ENCODE measurements around the gene RPL14. TPM values are rescaled to one million over a fixed set of nuclear protein-coding genes. Genes with fewer than 3 reads are reported as not detected.
"Not testable (repeated sequence)": the region's sequence is repeated elsewhere in the genome, so short reads cannot be mapped to it uniquely, and the experiment has no call there.

The RPL14 gene
- total RNA-seq, 2 experiments from 2014 or later: 943 to 2,858 TPM

DNA sequence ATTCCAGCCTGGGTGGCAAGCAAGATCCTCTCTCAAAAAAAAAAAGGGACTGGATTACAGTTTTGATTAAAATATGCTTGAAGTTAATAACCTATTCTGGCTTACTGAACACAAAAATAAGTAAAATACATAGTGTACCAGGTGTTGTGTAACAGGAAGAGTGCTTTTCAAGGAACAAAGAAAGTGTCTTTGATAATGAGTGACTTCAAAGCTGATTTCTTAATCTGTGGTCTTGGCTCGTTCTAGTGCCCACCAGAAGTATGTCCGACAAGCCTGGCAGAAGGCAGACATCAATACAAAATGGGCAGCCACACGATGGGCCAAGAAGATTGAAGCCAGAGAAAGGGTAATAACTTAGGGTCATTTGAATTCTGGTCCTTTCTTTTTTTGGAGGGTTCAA lies 4.0 kb downstream of the RPL14 start:
- no TSS peak for BruUV-seq (replicated peaks)
- Histone ChIP-seq H3K79me2 (ENCODE audit: insufficient read depth, low read depth, low read length) (peaks cover 48% of the 10 kb centered on the region), H3K27ac (ENCODE audit: low read depth, low read length, poor library complexity, severe bottlenecking) (no peak overlapping the region), H3K36me3 (ENCODE audit: insufficient read depth, low read length) (peaks cover 85% of the 10 kb centered on the region), H4K20me1 (ENCODE audit: insufficient read depth, low read length) (peaks cover 26% of the 10 kb centered on the region), H3K4me1 (ENCODE audit: insufficient read depth, low read length, poor library complexity, severe bottlenecking) (peaks cover 28% of the 10 kb centered on the region), H3K4me3 (ENCODE audit: low read depth, low read length, poor library complexity, severe bottlenecking) (no peak overlapping the region), H3K4me2 (ENCODE audit: low read length) (no peak overlapping the region; the same call in 1 of the 2 replicates), H3K9me3 (ENCODE audit: low read length) (no peaks in the 10 kb centered on the region), H3K9me2 (ENCODE audit: insufficient read depth, low read length) (no peaks in the 10 kb centered on the region), H2AFZ (ENCODE audit: low read length) (no peak overlapping the region)
- intact Hi-C loops (cut with micrococcal nuclease; ENCODE audit: unreplicated experiment): no loop called here
- TF ChIP-seq, protein P1, sequence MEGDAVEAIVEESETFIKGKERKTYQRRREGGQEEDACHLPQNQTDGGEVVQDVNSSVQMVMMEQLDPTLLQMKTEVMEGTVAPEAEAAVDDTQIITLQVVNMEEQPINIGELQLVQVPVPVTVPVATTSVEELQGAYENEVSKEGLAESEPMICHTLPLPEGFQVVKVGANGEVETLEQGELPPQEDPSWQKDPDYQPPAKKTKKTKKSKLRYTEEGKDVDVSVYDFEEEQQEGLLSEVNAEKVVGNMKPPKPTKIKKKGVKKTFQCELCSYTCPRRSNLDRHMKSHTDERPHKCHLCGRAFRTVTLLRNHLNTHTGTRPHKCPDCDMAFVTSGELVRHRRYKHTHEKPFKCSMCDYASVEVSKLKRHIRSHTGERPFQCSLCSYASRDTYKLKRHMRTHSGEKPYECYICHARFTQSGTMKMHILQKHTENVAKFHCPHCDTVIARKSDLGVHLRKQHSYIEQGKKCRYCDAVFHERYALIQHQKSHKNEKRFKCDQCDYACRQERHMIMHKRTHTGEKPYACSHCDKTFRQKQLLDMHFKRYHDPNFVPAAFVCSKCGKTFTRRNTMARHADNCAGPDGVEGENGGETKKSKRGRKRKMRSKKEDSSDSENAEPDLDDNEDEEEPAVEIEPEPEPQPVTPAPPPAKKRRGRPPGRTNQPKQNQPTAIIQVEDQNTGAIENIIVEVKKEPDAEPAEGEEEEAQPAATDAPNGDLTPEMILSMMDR (conservative IDR thresholded peaks at IDR 0.05; ENCODE audit: low read length): no peak
- no peak for TF ChIP-seq EZH2phosphoT487 (IDR thresholded peaks at IDR 0.05; ENCODE audit: borderline replicate concordance, low read depth, low read length)
- DNase-seq (ENCODE audit: low spot score): no peak
- ChIA-PET CTCF (ENCODE audit: unreplicated experiment) (no interaction called here), POLR2A (interaction anchor here (0.9 to 1.2 kb wide), 2 partner anchors 9 to 17 kb away, joined by 3 to 4 read pairs; no protein-coding TSS in a partner anchor)

DNA sequence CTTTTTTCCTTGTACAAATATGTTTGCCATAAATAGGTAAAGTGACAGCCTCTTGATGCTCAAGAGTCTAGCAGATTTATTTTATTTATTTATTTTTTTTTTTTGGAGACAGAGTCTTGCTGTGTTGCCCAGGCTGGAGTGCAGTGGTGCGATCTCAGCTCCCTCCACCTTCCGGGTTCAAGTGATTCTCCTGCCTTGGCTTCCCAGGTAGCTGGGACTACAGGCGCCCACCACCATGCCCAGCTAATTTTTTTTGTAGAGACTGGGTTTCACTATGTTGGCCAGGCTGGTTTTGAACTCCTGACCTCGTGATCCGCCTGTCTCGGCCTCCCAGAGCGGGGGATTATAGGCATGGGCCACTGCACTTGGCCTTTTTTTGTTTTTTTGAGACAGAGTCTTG lies 5.7 kb downstream of the RPL14 start:
- POLR2A ChIA-PET; H3K27ac ChIP-seq (ENCODE audit: low read depth, low read length, poor library complexity, severe bottlenecking); H3K4me3 ChIP-seq (ENCODE audit: low read depth, low read length, poor library complexity, severe bottlenecking); H3K9me2 ChIP-seq (ENCODE audit: insufficient read depth, low read length); intact Hi-C loops (cut with micrococcal nuclease; ENCODE audit: unreplicated experiment); H3K4me2 ChIP-seq (ENCODE audit: low read length); DNase-seq (ENCODE audit: low spot score); BruUV-seq (replicated peaks); H3K9me3 ChIP-seq (ENCODE audit: low read length); H2AFZ ChIP-seq (ENCODE audit: low read length); CTCF ChIA-PET (ENCODE audit: unreplicated experiment): not testable (repeated sequence)
- Histone ChIP-seq H4K20me1 (ENCODE audit: insufficient read depth, low read length) (peaks cover 26% of the 10 kb centered on the region), H3K79me2 (ENCODE audit: insufficient read depth, low read depth, low read length) (peaks cover 34% of the 10 kb centered on the region), H3K4me1 (ENCODE audit: insufficient read depth, low read length, poor library complexity, severe bottlenecking) (peaks cover 23% of the 10 kb centered on the region), H3K36me3 (ENCODE audit: insufficient read depth, low read length) (peaks cover 92% of the 10 kb centered on the region)

DNA sequence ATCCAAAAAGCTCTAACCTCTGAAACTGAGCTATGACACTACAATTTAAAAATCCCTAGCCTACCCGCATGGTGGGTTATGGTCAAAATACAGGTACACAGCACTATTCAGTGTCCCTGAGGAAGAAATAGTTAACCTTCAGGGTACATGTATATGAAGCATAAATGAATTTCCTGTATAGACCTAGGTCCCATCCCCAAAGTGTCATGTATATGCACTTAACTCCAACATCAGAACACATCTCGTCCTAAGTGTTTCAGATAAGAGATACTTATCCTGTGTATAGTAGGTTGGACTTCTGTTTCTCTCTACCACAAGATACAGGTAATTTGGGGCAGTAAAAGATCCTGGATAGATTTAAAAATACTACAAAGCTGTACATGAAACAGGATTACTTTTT lies 6.4 kb downstream of the RPL14 start:
- H3K4me1 ChIP-seq (ENCODE audit: insufficient read depth, low read length, poor library complexity, severe bottlenecking): peaks cover 18% of the 10 kb centered on the region
- no peaks in the 10 kb centered on the region for H3K9me3 ChIP-seq (ENCODE audit: low read length)
- BruUV-seq (replicated peaks): no TSS peak
- intact Hi-C loops (cut with micrococcal nuclease; ENCODE audit: unreplicated experiment): no loop called here
- H3K9me2 ChIP-seq (ENCODE audit: insufficient read depth, low read length): no peaks in the 10 kb centered on the region
- ChIA-PET POLR2A (no interaction called here), CTCF (ENCODE audit: unreplicated experiment) (no interaction called here)
- H4K20me1 ChIP-seq (ENCODE audit: insufficient read depth, low read length): peaks cover 18% of the 10 kb centered on the region
- H3K4me3 ChIP-seq (ENCODE audit: low read depth, low read length, poor library complexity, severe bottlenecking): no peak overlapping the region
- no peak for TF ChIP-seq EZH2phosphoT487 (IDR thresholded peaks at IDR 0.05; ENCODE audit: borderline replicate concordance, low read depth, low read length)
- TF ChIP-seq, protein P1 (conservative IDR thresholded peaks at IDR 0.05; ENCODE audit: low read length): no peak
- H3K27ac ChIP-seq (ENCODE audit: low read depth, low read length, poor library complexity, severe bottlenecking): no peak overlapping the region
- H3K36me3 ChIP-seq (ENCODE audit: insufficient read depth, low read length): peaks cover 92% of the 10 kb centered on the region
- DNase-seq (ENCODE audit: low spot score): no peak
- no peak overlapping the region for H2AFZ ChIP-seq (ENCODE audit: low read length)
- H3K4me2 ChIP-seq (ENCODE audit: low read length): no peak overlapping the region
- peaks cover 27% of the 10 kb centered on the region for H3K79me2 ChIP-seq (ENCODE audit: insufficient read depth, low read depth, low read length)

Data from OCI-LY7 (cell line).